PC-3 (cell line): ENCODE measurements around the gene MAGT1.

ENCODE experiments used
- CTCF ChIP-seq: fragments of 300-600 bp; sonication (generic); conservative IDR thresholded peaks from 2 replicates; pipeline ENCODE4 v1.5.1; 2017; ENCODE audit warnings: antibody characterized with exemption, low read depth, mild to moderate bottlenecking, low read length
- EZH2 ChIP-seq: fragments of 300-600 bp; sonication (generic); IDR thresholded peaks from one replicate; pipeline ENCODE4 v1.6.1; 2017; ENCODE audit warnings: antibody characterized with exemption, mild to moderate bottlenecking, low read length; ENCODE audit not compliant: unreplicated experiment

- no peak for TF ChIP-seq CTCF
- TF ChIP-seq EZH2, result no peak
Measured at GRCh38 chrX:77917294-77917933, 22.2 kb upstream of the MAGT1 start.
